Cerebellar cortex (tissue), 1 donor: ENCODE measurements around the gene SHLD2.
"Not testable (repeated sequence)": the region's sequence is repeated elsewhere in the genome, so short reads cannot be mapped to it uniquely, and the experiment has no call there.

Experiments
- DNase-seq: peaks from one replicate; pipeline ENCODE4 v3.0.0-alpha.2; 2015; ENCODE audit warnings: low spot score

Gene SHLD2

GRCh38 chr10:87085537-87085936, 9.5 kb upstream of the SHLD2 start:
- DNase-seq = no peak

GRCh38 chr10:87089746-87090145, 5.3 kb upstream of the SHLD2 start:
- no peak for DNase-seq

DNA sequence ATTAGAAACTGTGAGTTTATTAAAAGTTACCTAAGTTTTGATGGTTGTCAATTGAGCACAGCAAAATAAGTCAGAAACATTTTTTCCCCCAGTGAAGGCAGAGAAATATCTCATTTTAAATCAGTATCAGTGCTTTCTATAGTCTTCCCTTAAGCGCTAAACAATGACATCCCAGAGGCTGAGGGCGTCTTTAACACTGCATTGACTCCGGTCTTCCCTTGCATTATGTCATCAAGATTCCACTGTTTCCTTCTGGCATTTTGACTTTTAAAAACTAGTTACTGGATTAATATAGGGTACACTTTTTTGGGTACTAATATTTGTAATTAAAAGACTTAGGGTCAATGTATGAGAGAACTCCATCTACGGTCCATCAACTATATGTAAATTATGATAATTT, 4.2 kb upstream of the SHLD2 start:
- no peak for DNase-seq

DNA sequence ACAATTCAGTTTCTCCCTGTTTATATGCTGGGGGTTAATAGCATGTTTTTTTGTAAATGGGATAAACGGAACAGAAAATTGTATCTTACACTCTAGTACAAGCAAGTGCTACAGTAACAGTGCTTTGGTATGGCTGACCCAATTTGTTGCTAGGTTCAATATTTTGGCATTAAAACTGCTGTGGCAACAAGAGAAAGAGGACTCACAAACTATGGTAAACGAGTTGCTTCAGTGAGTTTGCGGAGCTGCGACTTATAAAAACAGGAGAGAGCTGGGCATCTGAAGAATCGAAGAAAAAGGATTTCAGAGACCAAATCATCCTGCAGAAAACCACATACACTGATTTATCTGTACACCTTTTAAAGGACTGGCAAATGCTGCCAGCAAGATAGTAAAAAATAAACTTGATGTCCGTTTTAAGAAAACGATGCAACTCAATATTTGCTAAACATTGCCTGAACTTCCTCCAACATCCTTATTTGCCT, 2.6 kb upstream of the SHLD2 start:
- DNase-seq = peak; percentile 33

- DNase-seq = peak; percentile 42
Observed at GRCh38 chr10:87092861-87093631, 2.0 kb upstream of the SHLD2 start.

GRCh38 chr10:87093632-87094372, 1.2 kb upstream of the SHLD2 start:
- DNase-seq = peak; percentile 60

DNA sequence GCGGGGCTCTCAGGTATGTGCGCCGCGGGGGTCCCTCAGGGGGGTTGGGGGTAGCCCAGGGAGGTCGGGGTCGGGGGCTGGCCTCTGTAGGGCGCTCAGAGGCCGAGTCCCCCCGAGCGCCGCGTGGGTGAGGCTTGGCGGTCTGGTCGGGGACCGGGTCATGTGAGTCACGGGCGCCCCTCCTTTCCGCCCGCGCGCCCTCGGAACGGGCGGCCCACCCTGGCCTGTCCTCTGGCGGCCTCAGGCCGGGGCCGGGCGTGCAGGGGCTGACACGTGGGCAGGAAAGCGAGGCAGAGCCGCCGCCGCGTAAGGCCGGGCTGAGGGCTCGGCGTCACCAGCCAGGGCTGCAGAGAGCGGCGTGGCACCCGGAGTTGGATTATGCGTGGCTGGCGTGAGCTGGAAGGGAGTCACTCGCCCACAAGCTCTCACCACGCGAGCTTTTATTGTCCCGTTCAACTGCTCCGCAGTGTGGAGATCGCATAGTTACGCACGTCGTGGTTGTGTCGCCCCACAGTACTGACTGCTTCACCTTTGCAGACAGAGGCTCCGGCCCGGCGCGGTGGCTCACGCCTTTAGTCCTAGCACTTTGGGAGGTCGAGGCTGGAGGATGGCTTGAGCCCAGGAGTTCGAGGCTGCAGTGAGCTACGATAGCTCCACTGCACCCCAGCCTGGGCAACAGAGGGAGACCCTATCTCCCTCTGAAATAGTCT, 385 bp downstream of the SHLD2 start:
- peak; percentile 61 for DNase-seq

- DNase-seq = no peak
Observed at GRCh38 chr10:87101996-87102395, 7.0 kb downstream of the SHLD2 start.

DNA sequence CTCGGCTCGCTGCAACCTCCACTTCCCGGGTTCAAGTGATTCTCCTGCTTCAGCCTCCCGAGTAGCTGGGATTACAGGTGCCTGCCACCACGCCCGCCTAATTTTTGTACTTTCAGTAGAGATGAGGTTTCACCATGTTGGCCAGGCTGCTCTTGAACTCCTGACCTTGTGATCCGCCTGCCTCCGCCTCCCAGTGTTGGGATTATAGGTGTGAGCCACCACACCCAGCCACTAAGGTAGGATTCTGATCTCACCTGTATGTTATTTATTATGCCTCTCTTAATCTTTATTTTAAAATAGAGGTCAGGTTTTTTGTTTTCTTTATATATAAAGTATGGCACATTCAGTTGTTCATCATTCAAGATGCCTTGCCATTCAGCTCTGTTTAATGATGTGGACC, 9.7 kb downstream of the SHLD2 start:
- DNase-seq = not testable (repeated sequence)

- no peak for DNase-seq
Observed at GRCh38 chr10:87105446-87106124, 10.6 kb downstream of the SHLD2 start.

- not testable (repeated sequence) for DNase-seq
Observed at GRCh38 chr10:87118122-87118521, 23.1 kb downstream of the SHLD2 start.

GRCh38 chr10:87119029-87119428, 24.0 kb downstream of the SHLD2 start:
- DNase-seq = not testable (repeated sequence)

GRCh38 chr10:87123351-87123750, 28.3 kb downstream of the SHLD2 start:
- not testable (repeated sequence) for DNase-seq

DNA sequence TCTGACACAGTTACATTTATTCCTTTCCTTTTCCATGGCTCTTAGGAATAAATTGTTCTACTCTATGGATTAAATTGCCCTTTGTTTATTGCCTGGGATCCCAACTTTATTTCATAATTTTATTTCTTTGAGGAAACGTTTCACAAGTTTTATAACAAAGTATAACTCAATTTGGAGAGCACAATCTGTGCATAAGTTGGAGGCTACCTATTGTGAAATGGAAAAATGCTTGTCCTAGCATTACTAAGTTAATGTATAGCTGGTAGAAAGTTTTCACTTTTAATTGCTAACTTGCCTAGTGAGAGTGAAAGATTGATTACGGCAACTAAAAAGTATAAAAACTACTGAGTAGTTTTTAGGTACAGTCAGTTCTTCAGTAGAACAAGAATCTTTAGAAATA, 32.0 kb downstream of the SHLD2 start:
- not testable (repeated sequence) for DNase-seq

GRCh38 chr10:87127607-87128156, 32.7 kb downstream of the SHLD2 start:
- not testable (repeated sequence) for DNase-seq

GRCh38 chr10:87132176-87132575, 37.2 kb downstream of the SHLD2 start:
- not testable (repeated sequence) for DNase-seq

GRCh38 chr10:87133936-87134335, 38.9 kb downstream of the SHLD2 start:
- not testable (repeated sequence) for DNase-seq

DNA sequence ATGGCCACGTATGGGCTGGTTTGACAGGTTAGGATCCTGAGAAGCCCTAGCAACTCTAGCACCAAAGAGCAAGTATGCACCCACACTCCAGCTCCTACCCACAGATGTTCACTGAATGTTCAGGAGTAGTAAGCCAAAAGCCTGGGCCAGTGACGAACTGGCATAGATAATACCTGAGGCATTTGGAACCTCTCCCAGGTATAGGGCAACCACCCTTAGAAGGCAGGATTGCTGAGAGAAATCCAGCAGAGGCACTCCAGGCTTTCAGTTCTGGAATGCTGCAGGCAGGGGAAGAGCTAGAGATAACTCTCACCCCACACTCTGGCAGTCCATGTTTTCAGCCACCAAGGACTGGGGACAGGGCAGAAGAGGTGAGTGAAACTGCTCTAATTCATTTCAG, 39.4 kb downstream of the SHLD2 start:
- not testable (repeated sequence) for DNase-seq

- DNase-seq = not testable (repeated sequence)
Observed at GRCh38 chr10:87137478-87137877, 42.5 kb downstream of the SHLD2 start.

- DNase-seq = not testable (repeated sequence)
Observed at GRCh38 chr10:87142230-87143108, 47.5 kb downstream of the SHLD2 start.

DNA sequence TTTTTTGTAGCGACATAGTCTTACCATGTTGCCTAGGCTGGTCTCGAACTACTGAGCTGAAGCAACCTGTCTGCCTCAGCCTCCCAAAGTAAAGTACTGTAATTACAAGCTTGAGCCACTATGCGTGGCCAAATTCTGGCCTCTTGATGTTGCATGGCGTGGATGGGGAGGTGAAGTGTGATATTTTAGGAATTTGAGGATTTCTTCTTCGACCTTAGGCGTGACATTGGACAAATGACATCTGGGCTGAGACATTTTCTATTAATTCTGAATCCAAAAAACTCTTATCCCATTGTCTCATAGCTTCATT, 48.1 kb downstream of the SHLD2 start:
- not testable (repeated sequence) for DNase-seq
